GM19193 (cell line): ENCODE measurements around the gene SHC4.

Source experiments
- POLR2A ChIP-seq: IDR thresholded peaks from 4 replicates; pipeline ENCODE4 v1.6.1; 2011; ENCODE audit not compliant: insufficient read depth, insufficient read length; ENCODE audit errors: extremely low read depth

Gene SHC4

GRCh38 chr15:48913141-48913540 lies 50.6 kb downstream of the SHC4 start:
- TF ChIP-seq POLR2A: no peak

GRCh38 chr15:48905847-48906246 lies 57.9 kb downstream of the SHC4 start:
- no peak for TF ChIP-seq POLR2A

DNA sequence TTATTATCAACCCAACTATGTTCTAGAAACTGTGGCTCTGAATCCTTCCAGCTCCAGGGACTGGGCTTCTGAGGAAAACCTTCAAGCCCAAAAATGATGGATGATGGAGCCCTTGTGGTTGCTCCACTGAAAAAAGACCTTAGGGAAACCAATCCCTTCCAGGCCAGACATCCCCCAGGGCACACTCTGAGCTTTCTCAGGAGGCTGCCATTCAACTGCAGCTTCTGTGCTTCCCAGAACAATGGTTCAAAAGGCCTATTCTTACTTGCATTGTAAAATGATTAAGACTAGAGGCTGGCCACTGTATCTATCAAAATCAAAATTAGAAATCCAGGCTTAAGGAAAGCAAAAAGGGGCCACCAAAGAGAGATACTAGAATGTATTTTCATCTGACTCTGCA lies 58.5 kb downstream of the SHC4 start:
- no peak for TF ChIP-seq POLR2A

GRCh38 chr15:48904758-48905157 lies 59.0 kb downstream of the SHC4 start:
- no peak for TF ChIP-seq POLR2A

DNA sequence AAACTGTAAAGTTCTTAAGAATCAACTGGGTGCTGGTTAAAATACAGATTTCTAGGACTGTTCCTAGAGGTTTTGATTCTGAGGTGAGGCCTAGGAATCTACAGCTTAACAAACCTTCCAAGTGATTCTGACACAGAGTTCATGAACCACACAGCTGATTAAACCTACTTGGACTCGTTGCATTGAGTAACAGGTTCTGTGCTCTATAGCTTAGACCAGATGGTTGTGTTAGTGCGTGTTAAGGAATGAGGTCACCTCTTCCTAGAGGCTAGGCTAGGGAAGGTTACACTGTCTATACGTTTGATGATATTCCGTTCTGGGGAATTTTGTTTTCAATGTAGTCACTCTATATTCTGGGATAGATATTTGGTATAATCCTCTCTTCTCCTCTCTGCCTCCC lies 63.9 kb downstream of the SHC4 start:
- TF ChIP-seq POLR2A: no peak

DNA sequence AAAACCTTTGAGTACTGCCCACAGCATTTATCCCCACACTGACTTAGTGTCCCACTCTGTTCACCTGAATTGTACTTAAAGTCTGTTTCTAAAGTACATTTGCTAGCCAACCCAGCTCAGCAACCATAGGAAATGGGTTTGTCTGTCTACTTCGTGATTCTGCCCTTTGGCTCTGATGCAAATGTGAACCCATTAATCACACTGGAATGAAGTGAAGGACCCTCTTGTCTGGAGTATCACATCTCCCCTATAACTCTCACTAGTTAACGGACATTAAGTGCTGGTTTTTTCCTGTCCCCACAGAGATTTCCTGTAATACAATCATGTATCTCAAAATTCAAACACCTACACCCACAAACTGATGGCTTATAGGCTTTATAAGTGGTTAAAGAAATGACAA lies 65.3 kb downstream of the SHC4 start:
- no peak for TF ChIP-seq POLR2A

GRCh38 chr15:48898032-48898431 lies 65.7 kb downstream of the SHC4 start:
- no peak for TF ChIP-seq POLR2A

GRCh38 chr15:48896869-48897814 lies 66.6 kb downstream of the SHC4 start:
- no peak for TF ChIP-seq POLR2A

- no peak for TF ChIP-seq POLR2A
These were observed 70.4 kb downstream of the SHC4 start for GRCh38 chr15:48893311-48893710.

DNA sequence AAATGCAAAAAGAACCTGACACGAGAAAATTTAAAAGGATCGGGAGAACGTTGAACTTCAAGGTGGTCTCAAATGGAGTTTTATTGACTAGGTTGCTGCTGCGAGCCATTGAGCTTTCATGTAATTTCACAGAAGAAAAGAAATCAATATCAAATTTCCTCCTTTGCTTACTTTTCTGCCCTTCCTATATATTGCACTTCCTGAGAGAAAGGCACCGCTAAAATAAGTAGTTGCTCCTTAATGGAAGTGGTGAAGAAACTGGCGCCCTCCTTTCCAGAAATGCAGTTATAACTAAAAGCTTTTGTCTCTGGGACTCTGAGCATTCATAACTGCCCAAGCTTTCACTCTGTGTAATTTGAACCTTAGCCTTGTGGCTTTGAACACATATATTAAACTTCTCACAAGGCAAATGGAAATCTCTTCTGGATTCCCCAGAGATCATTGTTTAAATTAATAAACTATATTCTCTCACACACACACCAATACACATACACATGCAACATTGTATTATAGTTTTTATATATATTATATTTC lies 72.4 kb downstream of the SHC4 start:
- no peak for TF ChIP-seq POLR2A

DNA sequence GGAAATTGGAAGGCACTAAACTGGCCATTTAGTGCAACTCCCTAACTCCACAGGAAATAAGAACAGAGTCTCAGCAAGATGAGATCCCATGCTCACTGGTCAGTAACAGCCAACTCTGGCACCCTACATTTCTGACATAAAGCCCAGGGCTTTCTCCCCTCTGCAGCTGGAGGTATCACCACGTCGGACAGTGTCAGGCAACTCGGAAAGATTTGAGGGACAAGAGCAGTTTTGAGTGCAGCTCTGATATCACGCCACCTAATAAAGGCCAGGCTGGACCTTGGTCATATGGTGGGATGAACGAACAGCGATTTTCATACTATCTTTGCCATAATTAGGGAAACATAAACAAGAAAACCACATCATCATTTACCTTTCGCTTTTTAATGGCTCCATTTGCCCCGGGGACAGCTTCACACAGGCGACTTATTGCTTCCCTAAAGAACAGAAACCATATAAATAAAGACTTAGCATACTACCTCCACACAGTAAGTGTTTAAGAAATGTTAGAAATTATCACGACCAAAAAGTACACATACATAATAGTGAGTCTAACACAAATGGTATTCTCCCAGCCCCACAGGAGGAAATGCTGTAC lies 73.2 kb downstream of the SHC4 start:
- TF ChIP-seq POLR2A: no peak

DNA sequence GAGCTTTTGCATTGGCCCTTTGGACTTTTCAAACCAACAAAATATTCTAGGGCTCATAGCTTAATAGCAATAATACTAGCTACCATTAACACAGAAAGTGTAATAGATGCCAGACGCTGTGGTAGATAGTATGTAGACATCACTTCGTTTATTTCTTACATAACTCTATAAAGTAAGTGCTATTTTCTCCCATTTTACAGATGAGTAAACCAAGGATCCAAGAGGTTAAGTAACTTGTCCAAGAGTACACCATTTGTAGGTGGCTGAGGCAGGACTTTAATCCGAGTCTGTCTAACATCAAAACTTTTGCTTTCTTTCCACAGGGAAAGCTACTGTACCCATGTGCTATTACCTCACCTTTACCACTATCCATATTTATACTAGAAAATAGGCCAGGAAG lies 73.8 kb downstream of the SHC4 start:
- no peak for TF ChIP-seq POLR2A

DNA sequence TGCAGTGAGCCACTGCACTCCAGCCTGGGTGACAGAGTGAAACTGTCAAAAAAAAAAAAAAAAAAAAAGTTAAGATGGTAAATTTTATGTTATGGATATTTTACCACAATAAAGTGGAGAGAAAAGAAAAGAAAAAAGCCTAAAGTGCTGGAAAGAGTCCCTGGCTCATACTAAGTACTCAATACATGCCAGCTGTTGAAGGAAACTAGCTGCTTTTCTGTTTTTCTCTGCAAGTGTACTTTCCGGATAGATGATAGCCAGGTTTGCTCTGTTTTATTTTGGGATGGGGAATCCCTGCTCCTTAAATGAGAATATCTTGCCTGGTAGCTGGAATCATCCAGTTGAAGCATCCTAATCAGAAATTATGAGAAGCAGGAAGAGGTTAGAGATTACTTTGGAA lies 74.9 kb downstream of the SHC4 start:
- TF ChIP-seq POLR2A: no peak

DNA sequence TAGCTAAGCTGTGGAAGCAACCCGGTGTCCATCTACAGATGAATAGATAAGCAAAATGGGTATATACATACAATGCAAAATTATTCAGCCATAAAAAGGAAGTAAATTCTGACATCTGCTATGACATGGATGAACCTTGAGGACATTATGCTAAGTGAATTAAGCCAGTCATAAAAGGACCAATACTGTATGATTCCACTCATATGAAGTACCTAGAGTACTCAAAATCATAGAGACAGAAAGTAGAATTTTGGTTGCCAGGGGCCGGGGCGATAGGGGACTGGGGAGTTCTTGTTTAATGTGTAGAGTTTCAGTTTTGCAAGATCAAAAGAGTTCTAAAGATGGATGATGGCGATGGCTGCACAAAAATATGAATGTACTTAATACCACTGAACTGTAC lies 75.5 kb downstream of the SHC4 start:
- no peak for TF ChIP-seq POLR2A

DNA sequence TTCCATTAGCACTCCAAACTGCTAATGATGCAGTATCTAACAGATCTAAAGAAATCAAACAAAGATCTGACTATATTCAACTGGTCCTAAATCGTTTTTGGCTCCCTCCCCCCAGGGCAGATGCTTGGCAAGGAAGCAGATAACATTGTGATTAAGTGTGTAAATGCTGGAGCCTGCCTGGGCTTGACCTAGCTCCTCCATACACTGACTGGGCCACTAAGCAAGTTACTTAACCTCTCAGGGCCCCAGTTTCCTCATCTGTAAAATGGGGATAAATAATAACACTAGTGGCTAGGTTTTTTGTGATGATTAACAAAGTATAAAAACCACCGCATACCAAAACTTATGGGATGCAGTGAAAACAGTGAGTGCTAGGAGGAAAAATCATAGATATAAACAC lies 76.6 kb downstream of the SHC4 start:
- TF ChIP-seq POLR2A: no peak

DNA sequence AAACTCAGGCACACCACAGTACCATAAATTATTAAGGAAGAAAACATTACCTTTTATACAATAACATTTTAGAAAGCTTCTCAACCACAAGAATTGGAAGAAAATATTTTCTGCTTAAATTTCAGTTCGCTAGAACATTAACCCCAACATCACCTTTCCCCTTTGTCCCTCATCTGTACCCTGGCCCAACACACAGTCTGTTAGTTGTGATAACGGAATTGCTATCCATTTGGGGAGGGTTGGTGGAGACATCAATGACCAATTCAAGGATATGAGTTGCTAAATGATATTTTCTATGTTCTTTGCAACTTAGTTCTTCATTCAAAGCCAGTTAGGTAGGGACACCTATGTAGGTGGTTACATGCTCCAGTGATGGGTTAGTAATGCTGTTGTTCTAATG lies 80.0 kb downstream of the SHC4 start:
- no peak for TF ChIP-seq POLR2A

DNA sequence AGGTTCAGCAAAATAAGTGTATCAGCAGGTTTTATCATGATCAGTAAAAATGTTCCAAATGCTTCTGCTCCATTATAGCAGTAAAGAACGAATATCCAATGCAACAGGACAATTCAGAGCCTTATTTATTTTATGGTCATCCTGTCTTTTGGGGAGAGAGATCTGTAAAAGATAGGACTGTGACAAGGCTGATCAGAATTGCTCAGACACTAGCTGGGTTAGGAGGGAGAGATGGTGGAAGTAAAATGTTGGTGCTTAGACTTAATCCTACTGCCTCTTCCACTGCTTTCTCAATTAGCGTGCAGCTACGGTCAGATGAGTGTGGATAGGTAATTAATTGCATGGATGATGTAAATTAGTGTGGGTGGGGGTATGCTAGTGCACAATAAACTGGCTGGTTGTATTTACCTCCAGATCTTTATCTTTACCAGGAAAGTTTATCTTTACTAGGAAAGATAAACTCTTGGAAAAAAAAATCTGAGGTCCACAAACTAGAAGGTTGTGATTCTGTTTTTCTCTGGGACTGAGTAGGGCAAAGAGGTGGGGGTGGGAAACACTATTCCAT lies 83.6 kb downstream of the SHC4 start:
- no peak for TF ChIP-seq POLR2A
